ENCODE results near the gene KAT8.

- TF ChIP-seq CTCF (IDR thresholded peaks at IDR 0.05) (no peak), POLR2A (IDR thresholded peaks at IDR 0.05) (no peak)
These were observed 17.4 kb downstream of the KAT8 start for GRCh38 chr16:31134625-31135534.

Data from uterus (tissue), 2 donors.